C4-2B (cell line): ENCODE data around the gene OSGIN1.

Experiments used
- H3K27ac ChIP-seq: fragments of 450-650 bp; 2 replicates; pipeline ENCODE4 v1.5.1; 2017
- CTCF ChIP-seq: fragments of 450-650 bp; conservative IDR thresholded peaks from 2 replicates; pipeline ENCODE4 v1.5.1; 2017; ENCODE audit warnings: mild to moderate bottlenecking
- ZFX ChIP-seq: fragments of 450-650 bp; IDR thresholded peaks from 2 replicates; pipeline ENCODE4 v1.6.1; 2017

Gene OSGIN1

GRCh38 chr16:83963277-83964119, 10.5 kb downstream of the OSGIN1 start:
- no peak overlapping the region for H3K27ac ChIP-seq
- TF ChIP-seq CTCF (no peak), ZFX (no peak)

GRCh38 chr16:83964684-83965443, 11.8 kb downstream of the OSGIN1 start:
- no peak overlapping the region for H3K27ac ChIP-seq
- TF ChIP-seq ZFX = no peak
- no peak for TF ChIP-seq CTCF

GRCh38 chr16:83965444-83966152, 12.6 kb downstream of the OSGIN1 start:
- no peak overlapping the region for H3K27ac ChIP-seq
- TF ChIP-seq CTCF = no peak
- TF ChIP-seq ZFX = no peak

- TF ChIP-seq ZFX = no peak
- no peak for TF ChIP-seq CTCF
- no peak overlapping the region for H3K27ac ChIP-seq
These were observed 13.2 kb downstream of the OSGIN1 start for GRCh38 chr16:83966153-83966696.

- TF ChIP-seq ZFX (no peak), CTCF (no peak)
- no peak overlapping the region for H3K27ac ChIP-seq
These were observed 14.1 kb downstream of the OSGIN1 start for GRCh38 chr16:83967091-83967490.

GRCh38 chr16:83967838-83968305, 14.8 kb downstream of the OSGIN1 start, which contains the start of gene NECAB2:
TSS of gene NECAB2 (plus strand) at chr16:83968244. CDS start at chr16:83968649, 405 bp downstream.
- peak; percentile 84 for TF ChIP-seq CTCF
- no peak for TF ChIP-seq ZFX

More at GRCh38 chr16:83967838-83968305, 14.8 kb downstream of the OSGIN1 start, which contains the start of gene NECAB2:
- no peak within 1 kb of the TSS for H3K27ac ChIP-seq
